ENCODE results near the gene PLEKHH1.

DNA sequence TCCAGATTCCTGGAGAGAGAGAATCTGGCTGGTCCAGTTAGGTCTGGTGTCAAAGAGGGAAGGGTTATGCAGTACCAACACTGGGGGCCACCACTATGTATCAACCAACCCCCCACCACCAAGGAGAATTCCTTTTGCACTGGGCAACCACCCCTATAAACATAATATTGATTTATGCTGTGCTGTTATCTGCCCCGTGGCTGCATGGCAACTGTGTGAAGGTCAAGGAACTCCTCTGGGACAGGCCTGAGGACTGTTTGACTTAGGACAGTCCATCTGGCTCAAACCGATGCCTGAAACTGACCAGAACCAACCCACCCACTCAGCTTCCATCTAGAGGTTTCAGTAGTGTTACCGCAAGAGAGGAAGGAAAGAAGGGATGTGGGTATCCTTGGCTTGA is 20.5 kb downstream of the PLEKHH1 start:
- no peak for TF ChIP-seq CTCF (IDR thresholded peaks at IDR 0.05)
- TF ChIP-seq EZH2 (IDR thresholded peaks at IDR 0.05), result no peak
- no peak for TF ChIP-seq EZH2phosphoT487 (IDR thresholded peaks at IDR 0.05)
